Measurements from ENCODE around the gene FGFR2. TPM values are rescaled to one million over a fixed set of nuclear protein-coding genes. Genes with fewer than 3 reads are reported as not detected.
"Not testable (repeated sequence)": the region's sequence is repeated elsewhere in the genome, so short reads cannot be mapped to it uniquely, and the experiment has no call there.

Gene FGFR2
- total RNA-seq, 4 donors from 2014 or later: 0.11 to 0.31 (median 0.22) TPM; not detected in 1

DNA sequence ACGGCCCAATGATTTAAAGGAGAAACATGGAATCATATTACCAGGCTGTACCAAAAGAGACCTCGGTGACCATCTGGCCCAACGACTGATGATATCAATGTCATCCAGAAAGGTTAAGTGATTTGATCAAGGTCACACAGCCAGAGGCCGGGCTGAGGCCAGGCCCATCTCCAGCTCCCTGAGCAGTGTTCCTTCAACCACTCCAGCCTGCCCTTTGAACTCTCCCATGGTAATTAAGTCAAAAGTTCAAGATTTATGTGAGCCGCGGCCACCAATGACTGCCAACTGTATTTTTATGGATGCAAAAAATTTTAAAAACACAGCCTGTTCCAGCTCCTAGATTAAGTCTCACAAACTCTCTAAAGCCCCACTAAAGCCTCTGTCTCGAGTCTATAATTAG, 41.8 kb downstream of the FGFR2 start:
- no peak for TF ChIP-seq POLR2A (IDR thresholded peaks at IDR 0.05)
- TF ChIP-seq, protein P1, sequence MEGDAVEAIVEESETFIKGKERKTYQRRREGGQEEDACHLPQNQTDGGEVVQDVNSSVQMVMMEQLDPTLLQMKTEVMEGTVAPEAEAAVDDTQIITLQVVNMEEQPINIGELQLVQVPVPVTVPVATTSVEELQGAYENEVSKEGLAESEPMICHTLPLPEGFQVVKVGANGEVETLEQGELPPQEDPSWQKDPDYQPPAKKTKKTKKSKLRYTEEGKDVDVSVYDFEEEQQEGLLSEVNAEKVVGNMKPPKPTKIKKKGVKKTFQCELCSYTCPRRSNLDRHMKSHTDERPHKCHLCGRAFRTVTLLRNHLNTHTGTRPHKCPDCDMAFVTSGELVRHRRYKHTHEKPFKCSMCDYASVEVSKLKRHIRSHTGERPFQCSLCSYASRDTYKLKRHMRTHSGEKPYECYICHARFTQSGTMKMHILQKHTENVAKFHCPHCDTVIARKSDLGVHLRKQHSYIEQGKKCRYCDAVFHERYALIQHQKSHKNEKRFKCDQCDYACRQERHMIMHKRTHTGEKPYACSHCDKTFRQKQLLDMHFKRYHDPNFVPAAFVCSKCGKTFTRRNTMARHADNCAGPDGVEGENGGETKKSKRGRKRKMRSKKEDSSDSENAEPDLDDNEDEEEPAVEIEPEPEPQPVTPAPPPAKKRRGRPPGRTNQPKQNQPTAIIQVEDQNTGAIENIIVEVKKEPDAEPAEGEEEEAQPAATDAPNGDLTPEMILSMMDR (IDR thresholded peaks at IDR 0.05 in 4 of 5, conservative IDR thresholded peaks at IDR 0.05 in 1 of 5): no peak
- no peaks in the 10 kb centered on the region for H3K36me3 ChIP-seq
- no peak for DNase-seq
- ATAC-seq: no peak
- in situ Hi-C loops (cut with MboI; ENCODE audit: low sequenced_read_pairs in 4 of 4): no loop called here
- H3K9me3 ChIP-seq: no peaks in the 10 kb centered on the region
- no peaks in the 10 kb centered on the region for H3K4me1 ChIP-seq
- no peak overlapping the region for H3K27ac ChIP-seq
- no peak overlapping the region for H3K4me3 ChIP-seq
- no peaks in the 10 kb centered on the region for H3K27me3 ChIP-seq
- intact Hi-C loops (cut with DNase I; ENCODE audit: low total_unique reads): no loop called here

DNA sequence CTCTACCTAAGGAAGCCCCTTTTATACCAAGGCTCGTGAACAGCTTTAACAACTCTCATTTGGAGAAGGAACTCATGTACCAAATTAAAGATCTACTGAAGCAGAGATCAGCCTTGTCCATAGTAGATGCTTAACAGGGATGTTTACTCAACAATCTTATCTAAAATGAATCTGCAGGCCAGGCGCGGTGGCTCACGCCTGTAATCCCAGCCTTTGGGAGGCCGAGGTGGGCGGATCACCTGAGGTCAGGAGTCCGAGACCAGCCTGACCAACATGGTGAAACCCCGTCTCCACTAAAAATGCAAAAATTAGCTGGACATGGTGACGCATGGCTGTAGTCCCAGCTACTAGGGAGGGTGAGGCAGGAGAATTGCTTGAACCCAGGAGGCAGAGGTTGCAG, 43.3 kb downstream of the FGFR2 start:
- H3K27ac ChIP-seq; in situ Hi-C loops (cut with MboI; ENCODE audit: low sequenced_read_pairs in 4 of 4); DNase-seq; intact Hi-C loops (cut with DNase I; ENCODE audit: low total_unique reads); H3K4me3 ChIP-seq; ATAC-seq; H3K36me3 ChIP-seq; H3K9me3 ChIP-seq; H3K27me3 ChIP-seq; H3K4me1 ChIP-seq: not testable (repeated sequence)

DNA sequence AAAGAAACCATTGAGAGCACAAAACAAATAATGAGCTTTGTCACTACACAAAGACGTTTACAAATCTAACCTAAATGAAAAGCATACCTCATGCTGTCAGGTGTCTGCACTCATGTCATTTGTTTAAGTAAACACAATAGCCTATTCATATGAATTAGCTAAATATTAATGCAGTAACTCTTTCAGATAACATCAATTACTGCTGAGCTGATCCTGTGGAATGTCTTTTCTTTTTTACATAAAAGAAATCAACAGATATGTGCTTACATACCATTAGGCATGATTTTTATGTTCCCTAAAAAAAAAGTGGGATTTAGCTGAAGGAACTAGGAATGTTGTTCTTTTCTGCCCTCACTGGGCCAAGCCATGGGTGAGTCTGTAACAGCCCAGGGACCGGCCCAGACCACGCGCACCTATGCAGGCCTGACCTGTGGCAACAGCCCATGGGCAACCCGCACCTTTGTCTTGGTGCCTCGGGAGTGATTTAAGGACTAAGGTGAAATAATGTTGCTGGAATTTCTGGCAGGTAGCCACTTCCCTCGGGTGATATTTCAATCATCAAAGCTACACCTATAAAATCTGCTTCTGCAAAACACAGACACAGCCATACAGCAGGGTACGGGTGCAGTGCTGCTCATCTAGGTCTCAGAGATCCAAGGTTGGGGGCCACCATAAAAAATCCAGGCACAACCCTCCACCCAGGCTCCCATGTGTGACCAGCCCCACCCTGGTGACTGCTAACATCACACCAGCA, 44.6 kb downstream of the FGFR2 start:
- no peaks in the 10 kb centered on the region for H3K9me3 ChIP-seq
- intact Hi-C loops (cut with DNase I; ENCODE audit: low total_unique reads) (no loop called here), in situ Hi-C loops (cut with MboI; ENCODE audit: low sequenced_read_pairs in 4 of 4) (no loop called here)
- no peaks in the 10 kb centered on the region for H3K27me3 ChIP-seq
- H3K36me3 ChIP-seq: no peaks in the 10 kb centered on the region
- TF ChIP-seq, protein P1 (IDR thresholded peaks at IDR 0.05 in 4 of 5, conservative IDR thresholded peaks at IDR 0.05 in 1 of 5): no peak
- TF ChIP-seq POLR2A (IDR thresholded peaks at IDR 0.05): no peak
- H3K4me1 ChIP-seq: no peaks in the 10 kb centered on the region
- no peak overlapping the region for H3K27ac ChIP-seq
- no peak for ATAC-seq
- no peak for DNase-seq
- no peak overlapping the region for H3K4me3 ChIP-seq

DNA sequence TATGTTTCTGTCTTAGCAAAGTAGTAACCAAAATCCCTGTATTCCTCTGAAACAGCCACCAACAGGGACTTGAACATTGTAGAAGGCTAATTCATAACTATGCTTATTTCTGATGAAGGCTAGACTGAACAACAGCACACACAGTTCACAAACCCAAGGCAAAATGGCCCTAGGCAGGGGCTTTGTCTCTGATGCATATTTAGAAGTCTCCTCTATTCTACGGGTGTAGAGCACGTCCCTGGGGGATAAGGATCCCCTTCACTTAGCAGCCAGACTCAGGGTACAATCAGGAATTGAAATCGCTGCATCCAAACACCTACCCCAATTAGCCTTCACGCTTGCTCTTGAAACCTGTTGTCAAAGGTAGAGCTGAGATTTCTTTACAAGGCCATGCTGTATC, 45.5 kb downstream of the FGFR2 start:
- no peak overlapping the region for H3K4me3 ChIP-seq
- in situ Hi-C loops (cut with MboI; ENCODE audit: low sequenced_read_pairs in 4 of 4) (no loop called here), intact Hi-C loops (cut with DNase I; ENCODE audit: low total_unique reads) (no loop called here)
- H3K9me3 ChIP-seq: no peaks in the 10 kb centered on the region
- H3K36me3 ChIP-seq: no peaks in the 10 kb centered on the region
- no peak for DNase-seq
- no peaks in the 10 kb centered on the region for H3K4me1 ChIP-seq
- H3K27me3 ChIP-seq: no peaks in the 10 kb centered on the region
- no peak for ATAC-seq
- no peak for TF ChIP-seq POLR2A (IDR thresholded peaks at IDR 0.05)
- TF ChIP-seq, protein P1 (IDR thresholded peaks at IDR 0.05 in 4 of 5, conservative IDR thresholded peaks at IDR 0.05 in 1 of 5): no peak
- H3K27ac ChIP-seq: no peak overlapping the region

DNA sequence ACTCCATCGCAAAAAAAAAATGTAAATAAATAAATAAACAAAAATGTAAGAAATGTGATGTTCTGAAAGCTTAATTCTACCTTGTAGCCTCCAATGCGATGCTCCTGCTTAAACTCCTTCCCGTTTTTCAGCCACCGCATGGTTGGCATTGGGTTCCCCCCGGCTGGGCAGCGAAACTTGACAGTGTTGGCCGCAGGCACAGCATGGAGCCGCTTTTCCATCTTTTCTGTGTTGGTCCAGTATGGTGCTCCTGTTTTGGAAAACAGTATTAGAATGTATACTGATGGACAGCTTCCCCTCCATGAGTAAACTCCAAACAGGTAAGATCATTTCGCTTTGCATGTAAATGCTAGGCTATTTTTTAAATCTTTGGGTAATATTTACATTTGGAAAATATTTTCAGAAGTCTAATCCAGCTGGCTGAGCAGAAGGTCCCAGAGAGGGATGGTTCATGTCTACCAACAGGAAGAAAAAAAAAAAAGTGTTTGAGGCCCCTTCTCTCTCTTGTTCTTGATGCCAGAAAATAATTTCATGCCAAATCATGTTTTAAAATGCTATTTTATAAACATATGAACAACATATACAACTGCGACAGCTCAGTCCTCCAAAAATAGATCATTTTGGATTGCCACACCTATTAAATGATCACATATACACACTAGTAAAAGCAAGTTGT, 46.9 kb downstream of the FGFR2 start:
- Histone ChIP-seq H3K9me3 (no peaks in the 10 kb centered on the region), H3K4me1 (no peaks in the 10 kb centered on the region), H3K36me3 (no peaks in the 10 kb centered on the region), H3K4me3 (no peak overlapping the region), H3K27ac (no peak overlapping the region), H3K27me3 (no peaks in the 10 kb centered on the region)
- DNase-seq: no peak
- TF ChIP-seq POLR2A (IDR thresholded peaks at IDR 0.05): no peak
- TF ChIP-seq, protein P1 (IDR thresholded peaks at IDR 0.05 in 4 of 5, conservative IDR thresholded peaks at IDR 0.05 in 1 of 5): no peak
- no peak for ATAC-seq
- in situ Hi-C loops (cut with MboI; ENCODE audit: low sequenced_read_pairs in 4 of 4) (no loop called here), intact Hi-C loops (cut with DNase I; ENCODE audit: low total_unique reads) (no loop called here)

All from gastrocnemius medialis (tissue), 4 donors.